Smooth muscle cell (in vitro differentiated cells): Measurements from ENCODE around the gene KCTD21. TPM values are rescaled to one million over a fixed set of nuclear protein-coding genes. Genes with fewer than 3 reads are reported as not detected.

Source experiments
- DNase-seq: peaks from one replicate; lab custom pipeline; 2025; ENCODE audit not compliant: unreplicated experiment; lab: John Stamatoyannopoulos, UW
- H2AFZ ChIP-seq: fragments of 200-600 bp; sonication (generic); 2 replicates; pipeline ENCODE4 v1.6.0; 2016; ENCODE audit warnings: antibody characterized with exemption, low read depth, mild to moderate bottlenecking
- H3F3A ChIP-seq: fragments of 200-600 bp; sonication (generic); 2 replicates; pipeline ENCODE4 v1.6.0; 2017; ENCODE audit warnings: antibody characterized with exemption, low read depth
- H3K27ac ChIP-seq: fragments of 200-600 bp; sonication (generic); 2 replicates; pipeline ENCODE4 v1.5.1; 2016; ENCODE audit warnings: low read depth, mild to moderate bottlenecking
- H3K27me3 ChIP-seq: fragments of 200-600 bp; sonication (generic); 2 replicates; pipeline ENCODE4 v1.6.1; 2016; ENCODE audit warnings: low read depth, mild to moderate bottlenecking
- H3K36me3 ChIP-seq: fragments of 200-600 bp; sonication (generic); 2 replicates; pipeline ENCODE4 v1.5.1; 2016; ENCODE audit warnings: low read depth
- H3K4me1 ChIP-seq: fragments of 200-600 bp; sonication (generic); 2 replicates; pipeline ENCODE4 v1.5.1; 2016; ENCODE audit warnings: low read depth
- H3K4me2 ChIP-seq: fragments of 200-600 bp; sonication (generic); 2 replicates; pipeline ENCODE4 v1.6.0; 2016; ENCODE audit warnings: mild to moderate bottlenecking
- H3K4me3 ChIP-seq: fragments of 200-600 bp; sonication (generic); 2 replicates; pipeline ENCODE4 v1.5.1; 2016; ENCODE audit warnings: mild to moderate bottlenecking
- H3K79me2 ChIP-seq: fragments of 200-600 bp; sonication (generic); 2 replicates; pipeline ENCODE4 v1.6.0; 2016; ENCODE audit warnings: low read depth, mild to moderate bottlenecking
- H3K9ac ChIP-seq: fragments of 200-600 bp; sonication (generic); 2 replicates; pipeline ENCODE4 v1.6.0; 2016; ENCODE audit warnings: low read depth
- H3K9me3 ChIP-seq: fragments of 200-600 bp; sonication (generic); replicated peaks from 2 replicates; pipeline ENCODE4 v1.5.1; 2016; ENCODE audit warnings: low read depth
- H4K20me1 ChIP-seq: fragments of 200-600 bp; sonication (generic); 2 replicates; pipeline ENCODE4 v1.6.0; 2016; ENCODE audit warnings: low read depth
- WGBS: methylation state at CpG from one replicate; pipeline ENCODE4 v1.1.7; 2016; ENCODE audit warnings: low lambda C conversion rate; 5-methylcytosine and 5-hydroxymethylcytosine counted together
- polyA plus RNA-seq: library from polyadenylated mRNA; unstranded; fragments of >200 nt; fragmentation: Nextera tagmentation; extraction: Ambion mirVana; gene quantifications from 2 replicates; pipeline ENCODE4 v1.2.1, GENCODE V29; 2016
- total RNA-seq: library from RNA; depleted of rRNA; stranded (reverse); fragments of >200 nt; gene quantifications from 2 replicates; pipeline ENCODE4 v1.2.3, GENCODE V29; 2014
- TF ChIP-seq, protein P1 (sequence below): fragments of 200-600 bp; sonication (generic); IDR thresholded peaks from 2 replicates; pipeline ENCODE4 v1.5.1; 2017; ENCODE audit warnings: borderline replicate concordance, mild to moderate bottlenecking, antibody characterized with exemption; ENCODE audit not compliant: insufficient read depth, poor library complexity, severe bottlenecking

Gene KCTD21
- total and polyA plus RNA-seq, 2 experiments from 2014 or later: 4.9 to 23.5 TPM

GRCh38 chr11:78211565-78211964 is 23.1 kb upstream of the KCTD21 start:
- Histone ChIP-seq H3K36me3 (peaks cover 5% of the 10 kb centered on the region), H3F3A (no peaks in the 10 kb centered on the region), H3K79me2 (peaks cover 4% of the 10 kb centered on the region), H3K4me3 (no peak overlapping the region), H3K4me1 (no peaks in the 10 kb centered on the region), H3K27ac (no peak overlapping the region), H3K9ac (no peak overlapping the region), H2AFZ (no peak overlapping the region), H3K27me3 (no peaks in the 10 kb centered on the region), H4K20me1 (peaks cover 40% of the 10 kb centered on the region), H3K9me3 (no peaks in the 10 kb centered on the region), H3K4me2 (no peak overlapping the region)
- 97% methylated on average over 5 of the region's 5 CpGs for WGBS
- TF ChIP-seq, protein P1, sequence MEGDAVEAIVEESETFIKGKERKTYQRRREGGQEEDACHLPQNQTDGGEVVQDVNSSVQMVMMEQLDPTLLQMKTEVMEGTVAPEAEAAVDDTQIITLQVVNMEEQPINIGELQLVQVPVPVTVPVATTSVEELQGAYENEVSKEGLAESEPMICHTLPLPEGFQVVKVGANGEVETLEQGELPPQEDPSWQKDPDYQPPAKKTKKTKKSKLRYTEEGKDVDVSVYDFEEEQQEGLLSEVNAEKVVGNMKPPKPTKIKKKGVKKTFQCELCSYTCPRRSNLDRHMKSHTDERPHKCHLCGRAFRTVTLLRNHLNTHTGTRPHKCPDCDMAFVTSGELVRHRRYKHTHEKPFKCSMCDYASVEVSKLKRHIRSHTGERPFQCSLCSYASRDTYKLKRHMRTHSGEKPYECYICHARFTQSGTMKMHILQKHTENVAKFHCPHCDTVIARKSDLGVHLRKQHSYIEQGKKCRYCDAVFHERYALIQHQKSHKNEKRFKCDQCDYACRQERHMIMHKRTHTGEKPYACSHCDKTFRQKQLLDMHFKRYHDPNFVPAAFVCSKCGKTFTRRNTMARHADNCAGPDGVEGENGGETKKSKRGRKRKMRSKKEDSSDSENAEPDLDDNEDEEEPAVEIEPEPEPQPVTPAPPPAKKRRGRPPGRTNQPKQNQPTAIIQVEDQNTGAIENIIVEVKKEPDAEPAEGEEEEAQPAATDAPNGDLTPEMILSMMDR: no peak
- DNase-seq: no peak

- Histone ChIP-seq H3K9ac (no peak overlapping the region), H3K27ac (no peak overlapping the region), H4K20me1 (peaks cover 43% of the 10 kb centered on the region), H3K9me3 (no peaks in the 10 kb centered on the region), H3K27me3 (no peaks in the 10 kb centered on the region), H3F3A (no peaks in the 10 kb centered on the region), H2AFZ (no peak overlapping the region), H3K4me3 (no peak overlapping the region), H3K79me2 (peaks cover 4% of the 10 kb centered on the region), H3K36me3 (peaks cover 5% of the 10 kb centered on the region), H3K4me1 (no peaks in the 10 kb centered on the region), H3K4me2 (no peak overlapping the region)
- TF ChIP-seq, protein P1: no peak
- DNase-seq: no peak
- WGBS: 92% methylated on average over 31 of the region's 31 CpGs
Measured at GRCh38 chr11:78210000-78210608, 21.7 kb upstream of the KCTD21 start.

DNA sequence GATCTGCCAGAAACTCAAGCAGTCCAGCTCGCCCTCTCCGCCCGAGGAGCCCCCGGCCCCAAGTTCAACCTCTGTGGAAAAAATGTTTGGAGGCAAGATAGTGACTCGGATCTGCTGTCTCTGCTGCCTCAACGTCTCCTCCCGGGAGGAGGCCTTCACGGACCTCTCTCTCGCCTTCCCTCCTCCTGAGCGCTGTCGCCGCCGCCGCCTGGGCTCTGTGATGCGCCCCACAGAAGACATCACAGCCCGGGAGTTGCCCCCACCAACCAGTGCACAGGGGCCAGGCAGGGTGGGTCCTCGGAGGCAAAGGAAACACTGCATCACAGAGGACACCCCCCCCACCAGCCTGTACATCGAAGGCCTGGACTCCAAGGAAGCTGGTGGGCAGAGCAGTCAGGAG is 21.1 kb upstream of the KCTD21 start:
- Histone ChIP-seq H3K9ac (no peak overlapping the region), H2AFZ (no peak overlapping the region), H3K27me3 (no peaks in the 10 kb centered on the region), H3F3A (no peaks in the 10 kb centered on the region), H3K4me1 (no peaks in the 10 kb centered on the region), H3K4me2 (no peak overlapping the region), H3K36me3 (peaks cover 5% of the 10 kb centered on the region), H4K20me1 (peaks cover 48% of the 10 kb centered on the region), H3K79me2 (peaks cover 4% of the 10 kb centered on the region), H3K9me3 (no peaks in the 10 kb centered on the region), H3K27ac (no peak overlapping the region), H3K4me3 (no peak overlapping the region)
- WGBS: 93% methylated on average over 18 of the region's 18 CpGs
- TF ChIP-seq, protein P1: no peak
- DNase-seq: no peak
